ENCODE measurements around the gene GNB3.

DNA sequence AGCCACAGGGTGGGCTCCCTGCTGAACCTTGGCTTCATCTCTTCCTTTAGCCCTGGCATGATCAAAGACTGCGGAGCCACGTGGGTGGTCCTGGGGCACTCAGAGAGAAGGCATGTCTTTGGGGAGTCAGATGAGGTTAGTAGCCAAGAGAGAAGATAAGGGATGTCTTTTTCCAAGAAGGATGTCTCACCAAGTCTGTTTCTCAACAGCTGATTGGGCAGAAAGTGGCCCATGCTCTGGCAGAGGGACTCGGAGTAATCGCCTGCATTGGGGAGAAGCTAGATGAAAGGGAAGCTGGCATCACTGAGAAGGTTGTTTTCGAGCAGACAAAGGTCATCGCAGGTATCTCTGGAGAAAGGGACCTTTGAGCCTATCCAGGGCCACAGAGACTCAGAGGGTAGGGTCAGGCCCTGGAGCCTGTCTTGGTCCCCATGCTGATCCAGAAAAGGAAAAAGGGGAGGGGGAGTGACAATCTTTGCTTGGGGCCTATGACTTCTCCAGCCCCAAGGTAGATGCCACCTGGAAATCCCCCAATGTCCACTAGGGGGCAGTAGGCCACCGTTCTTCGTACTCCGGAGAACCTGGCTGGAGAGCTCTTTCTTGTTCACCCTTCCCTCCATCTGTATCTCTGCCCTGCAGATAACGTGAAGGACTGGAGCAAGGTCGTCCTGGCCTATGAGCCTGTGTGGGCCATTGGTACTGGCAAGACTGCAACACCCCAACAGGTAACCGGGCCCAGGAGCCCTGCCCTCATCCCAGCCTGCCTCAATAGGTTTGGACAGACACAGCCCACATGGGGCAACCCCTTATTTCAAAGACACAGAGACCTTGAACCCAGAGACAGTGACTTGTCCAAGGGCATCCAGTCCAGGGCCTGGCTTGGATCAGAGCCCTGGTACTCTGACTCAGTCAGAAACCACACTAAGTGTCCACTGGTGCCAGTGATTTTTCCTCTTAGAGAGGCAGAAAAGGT lies 28.6 kb downstream of the GNB3 start:
- TF ChIP-seq, protein P1, sequence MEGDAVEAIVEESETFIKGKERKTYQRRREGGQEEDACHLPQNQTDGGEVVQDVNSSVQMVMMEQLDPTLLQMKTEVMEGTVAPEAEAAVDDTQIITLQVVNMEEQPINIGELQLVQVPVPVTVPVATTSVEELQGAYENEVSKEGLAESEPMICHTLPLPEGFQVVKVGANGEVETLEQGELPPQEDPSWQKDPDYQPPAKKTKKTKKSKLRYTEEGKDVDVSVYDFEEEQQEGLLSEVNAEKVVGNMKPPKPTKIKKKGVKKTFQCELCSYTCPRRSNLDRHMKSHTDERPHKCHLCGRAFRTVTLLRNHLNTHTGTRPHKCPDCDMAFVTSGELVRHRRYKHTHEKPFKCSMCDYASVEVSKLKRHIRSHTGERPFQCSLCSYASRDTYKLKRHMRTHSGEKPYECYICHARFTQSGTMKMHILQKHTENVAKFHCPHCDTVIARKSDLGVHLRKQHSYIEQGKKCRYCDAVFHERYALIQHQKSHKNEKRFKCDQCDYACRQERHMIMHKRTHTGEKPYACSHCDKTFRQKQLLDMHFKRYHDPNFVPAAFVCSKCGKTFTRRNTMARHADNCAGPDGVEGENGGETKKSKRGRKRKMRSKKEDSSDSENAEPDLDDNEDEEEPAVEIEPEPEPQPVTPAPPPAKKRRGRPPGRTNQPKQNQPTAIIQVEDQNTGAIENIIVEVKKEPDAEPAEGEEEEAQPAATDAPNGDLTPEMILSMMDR (IDR thresholded peaks at IDR 0.05; ENCODE audit: low read length), result peak; percentile 83
- no peak for TF ChIP-seq EZH2phosphoT487 (IDR thresholded peaks at IDR 0.05; ENCODE audit: low read length)
